Hepatocyte (in vitro differentiated cells): Measurements from ENCODE around the gene SLC7A14.

ENCODE experiments used
- CTCF ChIP-seq: fragments of 200-600 bp; sonication (generic); IDR thresholded peaks from 2 replicates; pipeline ENCODE4 v1.5.1; 2016; ENCODE audit warnings: antibody characterized with exemption, mild to moderate bottlenecking; ENCODE audit not compliant: poor library complexity
- EZH2 ChIP-seq: fragments of 200-600 bp; sonication (generic); IDR thresholded peaks from 2 replicates; pipeline ENCODE4 v1.6.1; 2016; ENCODE audit warnings: antibody characterized with exemption, mild to moderate bottlenecking, borderline replicate concordance
- EZH2phosphoT487 ChIP-seq: fragments of 200-600 bp; sonication (generic); IDR thresholded peaks from one replicate; pipeline ENCODE4 v1.6.1; 2018; ENCODE audit warnings: antibody characterized with exemption, mild to moderate bottlenecking, low read depth, moderate library complexity; ENCODE audit not compliant: unreplicated experiment, severe bottlenecking

GRCh38 chr3:170493712-170494182, 92.1 kb downstream of the SLC7A14 start:
- TF ChIP-seq CTCF (no peak), EZH2 (no peak), EZH2phosphoT487 (no peak)
